H1 (cell line): ENCODE data around the gene TEAD1.

ENCODE experiments used
- ATF3 ChIP-seq: IDR thresholded peaks from 2 replicates; pipeline ENCODE4 v1.6.1; 2011; ENCODE audit warnings: low read depth, mild to moderate bottlenecking, low read length; ENCODE audit not compliant: insufficient read depth
- CBX5 ChIP-seq: fragments of 300-800, 300-1000 bp; sonication (generic); IDR thresholded peaks from 2 replicates; pipeline ENCODE4 v1.7.1; 2016; ENCODE audit warnings: antibody characterized with exemption, low read length, low read depth
- CTCF ChIP-seq, 3 experiments: IDR thresholded peaks; 1 replicate in 2 of 3; 2 replicates in 1 of 3; pipeline versions ENCODE4 v1.5.1 to v1.6.1; 2011; ENCODE audit warnings: low read length in 3 of 3, mild to moderate bottlenecking in 3 of 3, inconsistent platforms in 2 of 3, low read depth in 1 of 3, moderate library complexity in 1 of 3; ENCODE audit not compliant: insufficient read depth in 1 of 3; ENCODE audit errors: control extremely low read depth in 1 of 3
- EGR1 ChIP-seq: IDR thresholded peaks from 2 replicates; pipeline ENCODE4 v1.6.1; 2011; ENCODE audit warnings: low read depth, low read length, borderline replicate concordance
- MAX ChIP-seq: IDR thresholded peaks from 2 replicates; pipeline ENCODE4 v1.6.1; 2012; ENCODE audit warnings: inconsistent platforms
- POLR2A ChIP-seq, 2 experiments: IDR thresholded peaks; 1 replicate in 1 of 2; 2 replicates in 1 of 2; pipeline ENCODE4 v1.6.1; 2011; ENCODE audit warnings: low read depth in 2 of 2, low read length in 2 of 2, mild to moderate bottlenecking in 2 of 2; ENCODE audit errors: control extremely low read depth in 1 of 2
- RAD21 ChIP-seq, 2 experiments: IDR thresholded peaks in 1 of 2; conservative IDR thresholded peaks in 1 of 2; 2 replicates each; pipeline ENCODE4 v1.6.1; 2011; ENCODE audit warnings: low read depth in 2 of 2, low read length in 2 of 2, improper control_type of control experiment in 1 of 2, inconsistent platforms in 1 of 2, mild to moderate bottlenecking in 1 of 2, moderate library complexity in 1 of 2
- RFX5 ChIP-seq: IDR thresholded peaks from 2 replicates; pipeline ENCODE4 v1.6.1; 2011; ENCODE audit warnings: low read depth, low read length, improper control_type of control experiment, borderline replicate concordance
- SP1 ChIP-seq: IDR thresholded peaks from 2 replicates; pipeline ENCODE4 v1.6.1; 2011; ENCODE audit warnings: low read depth, low read length
- SP4 ChIP-seq: IDR thresholded peaks from 2 replicates; pipeline ENCODE4 v1.6.1; 2012; ENCODE audit warnings: low read length, inconsistent platforms
- TAF1 ChIP-seq: IDR thresholded peaks from 2 replicates; pipeline ENCODE4 v1.6.1; 2011; ENCODE audit warnings: mild to moderate bottlenecking, low read depth, low read length
- USF2 ChIP-seq: IDR thresholded peaks from 2 replicates; pipeline ENCODE4 v1.6.1; 2011; ENCODE audit warnings: low read length, improper control_type of control experiment

- TF ChIP-seq CTCF (IDR thresholded peaks at IDR 0.05; ENCODE audit: control extremely low read depth in 1 of 3, insufficient read depth in 1 of 3, low read depth in 1 of 3, low read length in 3 of 3), result no peak
- TF ChIP-seq RAD21 (IDR thresholded peaks at IDR 0.05 in 1 of 2, conservative IDR thresholded peaks at IDR 0.05 in 1 of 2; ENCODE audit: low read depth in 2 of 2, low read length in 2 of 2), result no peak
- no peak for TF ChIP-seq TAF1
- no peak for TF ChIP-seq ATF3
- no peak for TF ChIP-seq EGR1
- TF ChIP-seq MAX, result no peak
- no peak for TF ChIP-seq POLR2A (IDR thresholded peaks at IDR 0.05; ENCODE audit: control extremely low read depth in 1 of 2, low read depth in 2 of 2, low read length in 2 of 2)
- TF ChIP-seq RFX5, result no peak
- no peak for TF ChIP-seq CBX5
- no peak for TF ChIP-seq USF2
- TF ChIP-seq SP4, result no peak
- TF ChIP-seq SP1, result no peak
Observed at GRCh38 chr11:12798609-12799011, 124.4 kb downstream of the TEAD1 start.
